GM21529 (cell line): ENCODE data around the gene SPINK6.

ENCODE experiments used
- ATAC-seq: cut with Tn5 transposase; IDR thresholded peaks from one replicate; pipeline ENCODE4 v1.9.1; 2021; ENCODE audit not compliant: unreplicated experiment

The SPINK6 gene

DNA sequence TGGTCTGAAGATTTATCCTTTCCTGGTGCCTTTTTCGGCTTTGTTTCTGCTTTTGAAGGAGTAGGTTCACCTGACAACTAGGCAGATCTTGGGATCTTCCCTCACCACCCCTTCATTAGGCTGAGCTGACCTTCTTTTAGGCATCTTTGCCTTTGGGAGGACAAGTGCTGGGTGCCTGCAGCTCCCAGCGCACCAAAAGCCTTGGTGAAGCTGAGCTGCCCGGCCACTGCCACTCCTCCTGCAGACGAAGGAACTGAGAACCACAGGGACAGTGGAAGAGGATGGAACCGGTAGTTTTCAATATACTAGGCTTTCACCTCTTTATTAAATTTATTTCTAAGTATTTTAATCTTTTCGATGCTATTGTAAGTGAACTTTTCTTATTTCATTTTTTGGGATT lies 18.7 kb downstream of the SPINK6 start:
- no peak for ATAC-seq

DNA sequence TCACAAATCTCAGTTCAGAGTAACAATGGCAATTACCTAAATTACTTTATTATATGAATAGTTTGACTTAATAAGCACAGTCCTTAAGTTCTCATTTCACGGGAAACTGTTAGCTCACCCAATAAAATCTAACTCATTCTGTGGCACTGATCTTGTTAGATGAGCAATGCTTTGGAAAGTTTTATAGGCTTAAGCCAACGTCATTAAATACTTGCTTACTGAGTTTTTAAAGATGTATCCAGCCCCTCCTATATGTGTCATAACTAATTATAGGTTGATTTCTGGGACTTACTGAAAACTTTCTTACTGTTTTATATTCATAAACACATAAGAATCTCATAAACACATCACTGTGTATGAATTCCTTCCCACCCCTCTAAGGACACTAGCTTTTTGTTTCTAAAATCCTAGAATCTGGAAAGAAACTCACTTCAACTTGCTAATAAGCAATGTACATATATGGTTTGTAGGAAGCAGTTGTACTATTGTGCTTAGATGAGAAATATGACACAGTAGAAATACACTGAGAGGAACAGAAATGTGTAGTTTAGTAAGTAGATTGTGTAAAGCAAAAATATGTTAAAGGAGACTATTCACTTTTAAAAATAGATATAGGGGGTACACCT lies 21.4 kb downstream of the SPINK6 start:
- no peak for ATAC-seq

- ATAC-seq: no peak
Measured at GRCh38 chr5:148228392-148228984, 25.6 kb downstream of the SPINK6 start.

GRCh38 chr5:148229840-148230239 lies 27.0 kb downstream of the SPINK6 start:
- no peak for ATAC-seq

DNA sequence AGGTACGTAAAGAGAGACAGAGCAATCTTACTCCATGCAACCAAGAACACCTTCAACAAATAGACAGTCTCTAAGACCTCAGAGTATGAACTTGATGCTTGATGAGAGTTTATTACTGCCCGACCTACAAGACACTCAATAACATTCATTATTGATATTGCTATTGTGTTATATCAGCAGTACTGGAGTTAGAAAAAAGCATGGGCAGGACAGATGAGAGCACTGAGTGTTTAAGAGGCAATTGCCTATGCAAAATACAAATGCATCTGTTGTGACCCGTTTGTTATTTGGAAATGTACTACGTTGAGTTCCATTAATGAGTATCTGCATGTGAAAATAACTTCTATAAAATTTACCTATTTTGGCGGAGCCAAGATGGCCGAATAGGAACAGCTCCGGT lies 27.4 kb downstream of the SPINK6 start:
- ATAC-seq: no peak

- ATAC-seq: no peak
Measured at GRCh38 chr5:148237785-148238417, 35.1 kb downstream of the SPINK6 start.

DNA sequence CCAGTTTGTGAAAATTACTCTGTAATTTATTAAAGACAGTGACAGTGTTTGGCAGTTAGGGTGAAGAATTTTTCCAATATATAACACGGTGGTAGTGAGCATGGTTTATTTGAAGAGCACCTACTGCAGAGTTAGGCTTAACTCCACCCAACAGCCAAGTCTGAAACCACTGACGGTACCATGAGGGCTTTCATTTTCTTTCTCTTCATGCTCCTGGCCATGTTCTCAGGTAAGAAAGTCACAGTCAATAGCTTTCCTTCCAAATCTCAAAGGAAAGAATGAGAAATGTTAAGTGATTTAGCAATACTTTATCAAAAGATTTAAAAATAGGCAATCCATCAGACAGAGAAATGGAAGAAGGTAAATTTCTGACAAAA lies 35.6 kb downstream of the SPINK6 start, which contains the start of gene MARCOL:
Gene MARCOL, plus strand, starts transcription at position 108 of the 377 bp plus-strand sequence. Its CDS starts 73 bp downstream, at position 181.
- no peak for ATAC-seq

GRCh38 chr5:148248894-148249293 lies 46.1 kb downstream of the SPINK6 start:
- no peak for ATAC-seq

GRCh38 chr5:148255456-148255855 lies 52.6 kb downstream of the SPINK6 start:
- ATAC-seq: no peak

GRCh38 chr5:148259288-148259687 lies 56.4 kb downstream of the SPINK6 start:
- ATAC-seq: no peak

GRCh38 chr5:148261221-148261620 lies 58.4 kb downstream of the SPINK6 start:
- no peak for ATAC-seq
